Smooth muscle cell of the pulmonary artery (primary cell): Measurements from ENCODE around the gene C6orf47. TPM values are rescaled to one million over a fixed set of nuclear protein-coding genes. Genes with fewer than 3 reads are reported as not detected.

ENCODE experiments used
- total RNA-seq: library from RNA; depleted of rRNA; stranded (reverse); fragments of >200 nt; gene quantifications from 2 replicates; pipeline ENCODE4 v1.2.3, GENCODE V29; 2014

Gene C6orf47, protein sequence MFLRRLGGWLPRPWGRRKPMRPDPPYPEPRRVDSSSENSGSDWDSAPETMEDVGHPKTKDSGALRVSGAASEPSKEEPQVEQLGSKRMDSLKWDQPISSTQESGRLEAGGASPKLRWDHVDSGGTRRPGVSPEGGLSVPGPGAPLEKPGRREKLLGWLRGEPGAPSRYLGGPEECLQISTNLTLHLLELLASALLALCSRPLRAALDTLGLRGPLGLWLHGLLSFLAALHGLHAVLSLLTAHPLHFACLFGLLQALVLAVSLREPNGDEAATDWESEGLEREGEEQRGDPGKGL
- 20.9 and 23.3 TPM in 2 replicates for total RNA-seq

DNA sequence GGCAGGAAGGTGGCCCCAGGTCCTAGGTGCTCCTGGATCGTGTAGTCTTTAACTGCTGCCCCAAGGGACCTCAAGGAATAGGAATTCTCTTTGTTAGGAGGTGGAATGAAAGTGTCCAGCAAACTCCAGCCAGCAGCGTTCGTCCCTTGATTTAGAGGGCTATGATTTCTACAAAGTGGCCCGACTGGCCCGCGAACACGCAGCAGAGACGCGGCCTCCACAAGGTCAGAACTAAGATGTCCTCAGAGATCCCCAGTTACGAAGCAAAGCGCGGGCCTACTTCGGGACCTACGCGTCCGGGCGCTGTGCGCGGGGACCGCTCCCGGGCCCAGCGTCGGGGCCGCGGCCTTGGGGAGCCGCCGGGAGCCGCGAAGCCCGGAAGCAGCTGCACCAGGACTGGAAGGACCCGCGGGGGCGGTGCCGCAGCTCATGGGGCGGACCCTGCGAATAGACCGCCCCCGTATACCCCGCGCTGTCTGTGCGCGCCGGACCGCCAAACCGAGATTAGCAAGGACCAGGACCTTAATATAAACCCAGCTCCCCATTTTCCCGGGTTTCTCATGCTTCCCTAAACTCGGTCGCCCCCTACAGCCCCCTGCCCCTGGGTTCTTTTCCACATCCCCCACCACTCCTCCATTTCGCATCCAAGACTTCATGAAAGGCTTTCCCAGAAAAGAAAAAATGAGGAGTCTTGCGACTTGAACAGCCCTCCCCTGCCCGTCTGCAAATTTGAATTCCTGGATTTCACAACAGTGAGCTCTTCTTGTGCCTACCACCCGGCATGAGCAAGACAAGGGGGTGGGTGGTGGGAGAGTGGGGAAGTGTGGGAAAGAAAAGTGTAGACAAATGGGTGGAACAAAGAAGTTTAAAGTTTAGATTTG lies at the start of gene C6orf47:
C6orf47 (minus strand) TSS at position 398 of the 881 bp plus-strand sequence. CDS start 831 bp downstream, outside the sequence.

DNA sequence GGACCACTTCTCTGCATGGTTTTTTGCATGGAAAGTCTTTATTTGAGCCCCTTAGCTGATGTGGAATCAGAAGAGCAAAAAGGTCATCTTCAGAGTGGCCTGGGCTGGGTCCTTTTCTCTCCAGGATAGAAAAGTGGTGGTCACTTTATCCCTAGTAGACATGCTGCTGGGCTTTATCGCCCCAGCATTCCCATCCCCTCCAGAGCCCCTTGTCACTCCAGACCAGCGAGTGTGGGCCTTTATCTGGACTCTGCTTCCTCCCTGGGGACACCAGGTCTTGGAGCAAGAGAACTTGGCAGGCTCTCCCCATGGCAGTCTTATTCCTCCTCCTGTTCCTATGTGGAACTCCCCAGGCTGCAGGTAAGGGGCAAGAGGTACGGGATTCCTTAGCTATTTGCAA lies 46.0 kb upstream of the C6orf47 start, which contains the start of gene LY6G6F:
LY6G6F (plus strand) TSS at position 268 of the 400 bp plus-strand sequence; CDS start at position 309, 41 bp downstream.

DNA sequence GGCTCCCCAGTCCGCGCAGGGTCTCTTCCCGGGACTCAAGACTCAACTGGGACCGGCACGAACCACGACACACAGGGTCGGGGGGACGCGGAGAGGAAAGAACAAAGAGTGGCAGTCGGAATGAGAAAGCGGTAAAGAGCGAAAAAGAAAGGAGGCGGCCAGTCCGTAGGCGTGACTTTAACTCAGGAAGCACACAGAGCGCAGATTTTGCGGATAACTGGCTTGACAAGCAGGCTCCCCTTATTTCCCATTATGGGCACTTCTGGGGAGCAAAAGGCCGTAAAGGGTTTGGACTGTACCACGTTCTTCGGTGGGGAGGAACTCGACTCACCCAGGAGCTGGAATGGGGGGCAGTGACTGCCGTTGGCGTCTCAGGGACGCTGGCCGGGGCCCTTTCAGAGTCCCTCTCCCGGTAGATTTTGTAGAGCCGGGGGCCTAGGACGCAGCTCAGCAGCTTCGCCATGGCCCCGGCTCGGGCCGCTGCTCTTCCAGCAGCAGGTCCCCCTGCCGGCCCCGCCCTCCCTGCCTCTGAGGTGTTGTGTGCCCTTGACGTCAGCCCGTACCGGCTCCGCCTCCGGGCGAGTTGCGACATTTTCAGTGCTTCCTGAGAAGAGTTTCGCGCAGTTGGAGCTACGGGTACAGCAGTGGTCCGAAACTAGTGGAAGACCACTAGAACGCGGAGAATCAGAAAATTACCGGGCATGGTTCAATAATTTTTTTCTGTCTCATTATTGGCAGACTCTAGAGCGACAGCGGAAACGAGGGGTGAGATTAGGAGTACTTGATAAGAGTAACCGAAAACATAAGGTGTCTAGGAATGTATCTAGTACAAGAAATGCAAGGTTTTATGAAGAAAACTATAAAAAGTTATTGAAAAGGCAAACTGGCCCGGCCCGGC lies 42.5 kb upstream of the C6orf47 start, which contains the start of gene ABHD16A:
ABHD16A (minus strand) TSS at position 506 of the 898 bp plus-strand sequence; CDS start at position 463, 43 bp downstream.

DNA sequence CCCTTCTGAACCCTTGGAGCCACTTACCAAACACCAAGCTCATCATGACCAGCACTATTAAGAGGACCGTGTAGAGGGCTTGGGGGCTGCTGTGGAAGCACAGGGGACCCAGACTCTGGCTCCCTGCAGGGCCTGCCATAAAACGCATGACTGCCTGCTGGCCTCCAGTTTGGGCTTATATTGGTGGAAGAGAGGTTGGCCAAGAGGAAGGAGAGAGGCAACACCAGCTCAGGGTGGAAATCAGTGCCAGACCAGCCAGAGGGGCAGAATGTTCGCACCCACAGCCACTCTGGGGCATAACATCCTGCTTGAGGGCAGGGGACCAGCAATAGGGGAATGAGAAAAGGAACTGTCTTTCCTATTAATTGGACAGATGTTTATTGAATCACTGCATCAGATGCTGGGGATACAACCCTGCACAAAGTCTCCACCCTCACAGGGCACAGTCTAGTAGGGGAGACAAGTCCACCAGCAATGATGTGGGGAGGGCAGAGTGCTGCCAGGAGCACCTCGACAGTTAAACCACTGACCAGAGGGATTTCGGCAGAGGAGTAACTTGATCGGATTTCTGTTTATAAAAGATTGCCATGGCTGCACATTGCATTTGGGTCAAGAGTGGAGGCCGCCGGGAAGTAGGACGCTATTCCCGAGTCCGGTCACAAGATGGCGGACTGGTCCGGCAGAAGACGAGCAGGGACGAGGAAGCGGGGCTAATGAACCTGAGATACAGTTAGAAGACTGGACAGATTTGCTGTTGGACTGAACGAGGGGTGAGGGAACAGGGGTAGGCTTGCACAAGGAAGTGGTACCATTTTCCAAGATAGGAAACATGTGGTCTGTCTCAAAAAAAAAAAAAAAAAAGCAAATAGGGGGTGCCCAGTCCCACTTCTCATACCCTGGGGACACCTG lies 19.9 kb upstream of the C6orf47 start, which contains the start of gene LY6G5C:
LY6G5C (minus strand) TSS at position 842 of the 909 bp plus-strand sequence; CDS start at position 148, 694 bp downstream.

DNA sequence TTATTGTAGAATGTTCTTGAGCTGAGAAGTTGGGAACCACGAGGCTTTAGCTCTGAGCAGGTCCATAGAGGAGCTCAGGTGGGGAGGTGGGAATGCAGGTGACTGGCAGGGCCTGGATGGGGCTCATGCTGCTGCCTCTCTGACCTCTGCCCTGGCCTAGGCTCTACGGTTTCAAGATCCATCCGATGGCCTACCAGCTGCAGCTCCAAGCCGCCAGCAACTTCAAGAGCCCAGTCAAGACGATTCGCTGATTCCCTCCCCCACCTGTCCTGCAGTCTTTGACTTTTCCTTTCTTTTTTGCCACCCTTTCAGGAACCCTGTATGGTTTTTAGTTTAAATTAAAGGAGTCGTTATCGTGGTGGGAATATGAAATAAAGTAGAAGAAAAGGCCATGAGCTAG lies 9.1 kb upstream of the C6orf47 start, which contains the start of gene LY6G5B:
LY6G5B (plus strand) TSS at position 301 of the 400 bp plus-strand sequence. CDS start 975 bp downstream, outside the sequence.

DNA sequence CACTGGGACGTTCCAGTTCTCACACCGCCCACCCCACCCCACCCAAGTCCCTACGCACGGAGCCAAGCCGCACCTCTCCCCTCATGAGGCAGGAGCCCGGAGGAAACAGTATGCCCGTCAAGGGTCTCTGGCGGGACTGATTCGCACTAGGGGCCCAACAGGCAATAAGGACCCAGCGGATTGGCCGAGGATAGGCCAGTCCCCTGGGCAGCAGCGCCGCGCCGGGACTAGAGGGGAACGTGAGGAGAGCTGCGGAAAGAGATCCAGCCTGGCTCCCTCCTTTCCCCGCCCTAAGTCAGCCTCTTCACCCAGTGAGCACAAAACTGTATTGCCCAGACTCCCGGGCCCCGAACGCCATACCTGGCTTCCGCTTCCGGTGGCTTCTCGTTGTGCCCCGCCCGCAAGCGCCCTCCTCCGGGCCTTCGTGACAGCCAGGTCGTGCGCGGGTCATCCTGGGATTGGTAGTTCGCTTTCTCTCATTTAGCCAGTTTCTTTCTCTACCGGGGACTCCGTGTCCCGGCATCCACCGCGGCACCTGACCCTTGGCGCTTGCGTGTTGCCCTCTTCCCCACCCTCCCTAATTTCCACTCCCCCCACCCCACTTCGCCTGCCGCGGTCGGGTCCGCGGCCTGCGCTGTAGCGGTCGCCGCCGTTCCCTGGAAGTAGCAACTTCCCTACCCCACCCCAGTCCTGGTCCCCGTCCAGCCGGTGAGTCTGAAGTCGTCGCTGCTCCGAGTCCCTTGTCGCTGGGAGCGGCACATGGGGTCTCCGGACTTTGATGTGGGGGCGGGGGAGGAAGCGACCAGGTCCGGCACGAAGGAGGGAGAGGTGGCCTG lies 5.1 kb upstream of the C6orf47 start, which contains the start of gene CSNK2B:
CSNK2B (plus strand) TSS at position 580 of the 836 bp plus-strand sequence. CDS start 752 bp downstream, outside the sequence.

DNA sequence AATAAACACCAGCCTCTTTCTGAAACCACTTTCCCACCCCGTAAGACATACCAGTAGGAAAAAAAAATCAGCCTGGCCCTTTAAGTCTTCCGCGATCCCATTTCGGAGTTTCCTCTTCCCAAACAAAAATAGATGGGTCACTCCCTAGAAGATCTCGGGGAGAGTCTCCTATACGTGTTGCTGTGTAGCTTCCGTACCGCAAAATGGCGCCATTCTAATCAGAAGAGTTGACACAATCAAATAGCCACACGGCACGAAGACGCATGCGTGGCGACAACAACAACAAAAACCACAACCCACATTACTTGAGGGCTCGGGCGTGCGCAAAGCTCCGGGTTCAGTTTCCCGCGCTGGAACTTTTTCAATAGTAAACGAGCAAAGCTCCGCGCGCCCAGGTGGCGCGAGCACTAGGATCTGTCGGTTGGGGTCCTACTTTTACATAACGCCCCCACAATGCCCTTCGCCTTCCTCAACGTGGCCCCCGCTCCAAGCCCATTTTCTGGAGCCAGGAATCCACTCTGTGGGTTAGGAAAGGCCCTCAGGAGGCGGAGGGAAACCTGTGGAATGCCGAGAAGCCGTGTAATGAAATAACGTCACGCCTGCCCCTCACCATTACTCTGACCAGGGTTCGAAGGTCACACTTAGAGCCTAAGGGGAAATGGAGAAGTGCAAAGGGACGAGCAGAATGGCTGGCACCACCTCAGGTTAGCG lies 4.4 kb upstream of the C6orf47 start, which contains the start of gene GPANK1:
GPANK1 (minus strand) TSS at position 208 of the 711 bp plus-strand sequence. CDS start 519 bp downstream, outside the sequence.

DNA sequence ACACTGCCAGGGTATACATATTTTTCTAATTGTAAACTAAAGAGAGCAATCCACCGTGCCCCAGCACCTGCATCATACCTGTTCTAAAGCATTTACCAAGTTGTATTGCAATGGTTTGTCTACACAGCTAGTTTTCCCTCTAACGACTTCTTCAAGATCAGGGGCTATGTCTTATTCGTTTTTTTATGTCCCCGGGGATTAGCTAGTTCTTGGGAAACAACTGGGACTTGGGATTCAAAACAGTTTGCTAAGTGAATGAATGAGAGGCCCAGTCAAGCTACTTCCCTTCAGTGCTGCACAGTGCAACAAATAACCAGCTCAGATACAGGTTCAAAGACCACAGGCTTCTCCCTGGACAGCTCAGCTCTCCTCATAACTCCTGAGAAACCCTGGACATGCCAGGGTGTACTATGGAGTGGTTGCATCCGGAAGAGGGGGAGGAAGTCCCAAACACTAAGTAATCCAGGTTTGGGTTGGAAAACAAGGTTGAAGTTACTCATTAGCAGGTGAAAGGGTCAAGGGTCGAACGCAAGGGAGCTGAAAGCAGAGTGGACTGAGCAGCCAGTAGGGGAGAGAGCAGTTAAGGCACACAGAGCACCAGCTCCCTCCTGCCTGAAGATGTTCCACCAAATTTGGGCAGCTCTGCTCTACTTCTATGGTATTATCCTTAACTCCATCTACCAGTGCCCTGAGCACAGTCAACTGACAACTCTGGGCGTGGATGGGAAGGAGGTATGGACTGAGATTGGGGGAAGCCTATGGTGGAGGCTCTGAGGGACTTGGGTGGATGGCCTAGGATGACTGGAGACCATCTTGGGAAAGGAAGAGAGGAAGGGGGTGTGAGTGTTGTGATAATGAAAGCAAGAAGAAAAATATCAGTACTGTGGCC lies 5.0 kb downstream of the C6orf47 start, which contains the start of gene APOM:
APOM (plus strand) TSS at position 546 of the 889 bp plus-strand sequence; CDS start at position 619, 73 bp downstream.

DNA sequence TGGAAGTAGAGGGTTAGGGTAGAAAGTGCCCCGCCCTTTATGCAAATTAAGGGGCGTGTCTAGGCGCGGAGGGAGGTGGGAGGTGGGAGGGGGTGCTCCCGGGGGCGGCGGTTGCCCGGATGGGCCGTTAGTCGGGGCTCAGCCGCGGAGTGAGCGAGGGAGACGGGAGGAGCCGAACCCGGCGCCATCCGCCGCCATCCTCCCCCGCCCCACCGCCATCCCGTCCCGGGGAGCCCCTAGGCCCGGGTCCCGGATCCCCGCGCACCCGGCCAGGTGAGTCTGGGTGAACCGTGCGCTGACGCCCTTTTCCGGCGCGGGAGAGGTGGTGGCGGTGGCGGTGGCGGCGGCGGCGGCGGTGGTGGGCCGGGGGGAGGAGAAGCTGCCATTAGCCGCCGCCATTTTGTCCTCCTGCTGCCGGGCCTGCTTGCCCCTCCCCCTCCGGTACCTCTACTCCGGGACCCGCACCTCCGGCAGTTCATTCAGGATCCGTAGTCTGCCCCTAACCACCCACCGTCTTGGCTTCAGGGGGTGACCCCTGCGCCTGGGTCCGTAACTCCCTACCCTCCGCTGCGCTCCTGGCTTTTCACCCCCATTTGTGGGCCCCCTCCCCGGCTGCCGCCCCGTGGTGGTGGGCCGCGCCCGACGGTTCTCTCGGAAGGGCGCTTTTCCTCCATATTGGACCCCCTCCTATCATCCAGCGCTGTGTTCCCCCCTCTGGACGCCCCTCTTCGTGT lies 39.8 kb downstream of the C6orf47 start, which contains the start of gene PRRC2A:
PRRC2A (plus strand) TSS at position 130 of the 734 bp plus-strand sequence. CDS start 2,075 bp downstream, outside the sequence.

DNA sequence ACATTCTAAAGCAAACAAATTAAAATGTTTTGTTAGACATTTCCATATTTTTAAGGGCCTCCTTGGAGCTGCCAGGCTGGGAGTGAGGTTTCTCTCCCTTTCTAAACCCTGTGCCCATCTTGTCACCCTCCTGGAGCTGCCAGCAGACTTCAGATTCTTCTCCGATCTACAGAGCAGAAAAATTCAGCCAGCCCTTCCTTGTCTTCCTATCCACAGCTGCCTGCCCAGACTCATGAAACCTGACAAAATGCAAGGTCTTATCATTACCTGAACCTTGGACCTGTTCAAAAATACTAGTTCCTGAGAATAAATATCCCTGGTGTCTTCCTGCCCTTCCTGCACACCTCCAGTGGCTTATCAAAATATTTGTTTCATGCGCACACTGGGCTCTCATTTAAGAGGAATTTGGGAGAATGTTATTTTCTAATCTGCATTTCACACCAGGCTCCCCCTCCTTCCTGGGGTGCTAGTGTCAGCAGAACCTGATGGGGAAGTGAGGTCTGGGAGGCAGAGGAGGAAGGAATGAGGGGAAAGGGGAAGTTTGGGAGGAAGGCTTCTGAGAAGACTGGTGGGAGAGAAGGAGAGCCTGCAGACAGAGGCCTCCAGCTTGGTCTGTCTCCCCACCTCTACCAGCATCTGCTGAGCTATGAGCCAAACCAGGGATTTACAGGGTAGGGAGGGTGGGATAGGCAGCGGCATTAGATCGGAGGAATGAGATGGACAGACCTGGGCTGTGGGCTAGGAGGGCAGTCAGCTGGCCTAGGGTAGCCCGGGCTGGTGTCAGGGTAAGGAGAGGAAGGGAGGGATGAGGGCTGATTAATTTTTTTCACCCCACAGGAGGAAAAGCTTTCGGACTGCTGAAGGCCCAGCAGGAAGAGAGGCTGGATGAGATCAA lies 45.6 kb downstream of the C6orf47 start, which contains the start of gene AIF1:
AIF1 (plus strand) TSS at position 551 of the 895 bp plus-strand sequence; CDS start at position 647, 96 bp downstream.

Other genes starting within 250 kb of the C6orf47 start
- 14.8 and 15.8 TPM in 2 replicates for gene MICB, start 162.6 kb downstream of the C6orf47 start, total RNA-seq
- not detected in 2 replicates for gene MCCD1, start 131.8 kb downstream of the C6orf47 start, total RNA-seq
- gene DDX39B, start 118.8 kb downstream of the C6orf47 start, total RNA-seq: 221 and 228 TPM in 2 replicates
- 1.5 and 4.3 TPM in 2 replicates for gene ATP6V1G2, start 114.2 kb downstream of the C6orf47 start, total RNA-seq
- 22.7 and 27.5 TPM in 2 replicates for gene NFKBIL1, start 113.2 kb downstream of the C6orf47 start, total RNA-seq
- not detected in 2 replicates for gene LTA, start 88.5 kb downstream of the C6orf47 start, total RNA-seq
- gene TNF, start 85.2 kb downstream of the C6orf47 start, total RNA-seq: not detected in 2 replicates
- not detected in 2 replicates for gene LTB, start 78.4 kb downstream of the C6orf47 start, total RNA-seq
- 0.23 TPM in 1 of 2 replicates, not detected in the other for gene LST1, start 74.5 kb downstream of the C6orf47 start, total RNA-seq
- not detected in 2 replicates for gene NCR3, start 67.8 kb downstream of the C6orf47 start, total RNA-seq
- gene AIF1, start 45.5 kb downstream of the C6orf47 start, total RNA-seq: not detected in 2 replicates
- gene PRRC2A, start 40.1 kb downstream of the C6orf47 start, total RNA-seq: 61.8 and 76.9 TPM in 2 replicates
- gene BAG6, start 8.1 kb downstream of the C6orf47 start, total RNA-seq: 194 and 208 TPM in 2 replicates
- gene APOM, start 4.9 kb downstream of the C6orf47 start, total RNA-seq: 1.0 and 1.6 TPM in 2 replicates
- 9.7 and 14.1 TPM in 2 replicates for gene GPANK1, start 4.2 kb upstream of the C6orf47 start, total RNA-seq
- 75.1 and 82.0 TPM in 2 replicates for gene CSNK2B, start 5.3 kb upstream of the C6orf47 start, total RNA-seq
- 1.9 and 4.0 TPM in 2 replicates for gene LY6G5B, start 9.2 kb upstream of the C6orf47 start, total RNA-seq
- gene LY6G5C, start 20.3 kb upstream of the C6orf47 start, total RNA-seq: 0.26 and 0.85 TPM in 2 replicates
- 47.6 and 50.4 TPM in 2 replicates for gene ABHD16A, start 42.5 kb upstream of the C6orf47 start, total RNA-seq
- not detected in 2 replicates for gene LY6G6F, start 46.1 kb upstream of the C6orf47 start, total RNA-seq
- not detected in 2 replicates for gene LY6G6D, start 54.6 kb upstream of the C6orf47 start, total RNA-seq
- not detected in 2 replicates for gene LY6G6C, start 61.0 kb upstream of the C6orf47 start, total RNA-seq
- not detected in 2 replicates for gene MPIG6B, start 62.6 kb upstream of the C6orf47 start, total RNA-seq
- 66.1 and 86.1 TPM in 2 replicates for gene DDAH2, start 68.5 kb upstream of the C6orf47 start, total RNA-seq
- gene CLIC1, start 75.8 kb upstream of the C6orf47 start, total RNA-seq: 417 and 463 TPM in 2 replicates
- 3.8 and 6.6 TPM in 2 replicates for gene MSH5, start 79.2 kb upstream of the C6orf47 start, total RNA-seq
- gene SAPCD1, start 101.9 kb upstream of the C6orf47 start, total RNA-seq: 0.78 and 0.79 TPM in 2 replicates
- gene VWA7, start 116.5 kb upstream of the C6orf47 start, total RNA-seq: 0.26 and 0.46 TPM in 2 replicates
- gene VARS1, start 135.0 kb upstream of the C6orf47 start, total RNA-seq: 50.8 and 109 TPM in 2 replicates
- 16.7 and 16.9 TPM in 2 replicates for gene LSM2, start 146.2 kb upstream of the C6orf47 start, total RNA-seq
- 1.9 and 2.2 TPM in 2 replicates for gene HSPA1L, start 154.5 kb upstream of the C6orf47 start, total RNA-seq
- gene HSPA1A, start 154.8 kb upstream of the C6orf47 start, total RNA-seq: 133 and 166 TPM in 2 replicates
- 113 and 154 TPM in 2 replicates for gene HSPA1B, start 167.0 kb upstream of the C6orf47 start, total RNA-seq
- 75.7 and 102 TPM in 2 replicates for gene NEU1, start 202.0 kb upstream of the C6orf47 start, total RNA-seq
- 0.20 TPM in 1 of 2 replicates, not detected in the other for gene SLC44A4, start 218.2 kb upstream of the C6orf47 start, total RNA-seq
- gene EHMT2, start 236.9 kb upstream of the C6orf47 start, total RNA-seq: 57.3 and 69.7 TPM in 2 replicates
- 7.6 and 9.8 TPM in 2 replicates for gene ZBTB12, start 241.3 kb upstream of the C6orf47 start, total RNA-seq